ENCODE data around the gene ZDHHC8. TPM values are rescaled to one million over a fixed set of nuclear protein-coding genes. Genes with fewer than 3 reads are reported as not detected.

ZDHHC8 gene
- total RNA-seq, 1 experiment from 2014 or later, result 89.3 TPM

GRCh38 chr22:20193761-20194494, 62.3 kb downstream of the ZDHHC8 start:
- TF ChIP-seq EZH2phosphoT487 (IDR thresholded peaks at IDR 0.05; ENCODE audit: borderline replicate concordance), result no peak
- TF ChIP-seq EZH2 (IDR thresholded peaks at IDR 0.05), result no peak
- TF ChIP-seq YY1 (IDR thresholded peaks at IDR 0.05; ENCODE audit: extremely low read depth, insufficient replicate concordance, low read depth, low read length), result no peak
- TF ChIP-seq ZFX (IDR thresholded peaks at IDR 0.05), result no peak
- no peak for TF ChIP-seq JUND (IDR thresholded peaks at IDR 0.05)
- no peak for TF ChIP-seq EGR1 (IDR thresholded peaks at IDR 0.05; ENCODE audit: low read depth)
- TF ChIP-seq SIN3A (IDR thresholded peaks at IDR 0.05; ENCODE audit: low read depth), result no peak
- TF ChIP-seq ZNF274 (IDR thresholded peaks at IDR 0.05; ENCODE audit: low read depth, low read length), result no peak
- no peak for TF ChIP-seq CBX3 (IDR thresholded peaks at IDR 0.05; ENCODE audit: low read depth)
- no peak for TF ChIP-seq ELF1 (IDR thresholded peaks at IDR 0.05; ENCODE audit: borderline replicate concordance, low read depth)
- no peak for TF ChIP-seq ZBTB33 (IDR thresholded peaks at IDR 0.05; ENCODE audit: extremely low read depth, insufficient replicate concordance, low read length)
- no peak for TF ChIP-seq REST (IDR thresholded peaks at IDR 0.05; ENCODE audit: low read depth)
- no peak for TF ChIP-seq ATF3 (IDR thresholded peaks at IDR 0.05)
- no peak for TF ChIP-seq MAX (IDR thresholded peaks at IDR 0.05)
- no peak for TF ChIP-seq FOSL1 (IDR thresholded peaks at IDR 0.05; ENCODE audit: low read depth)
- no peak for TF ChIP-seq POLR2AphosphoS5 (IDR thresholded peaks at IDR 0.05; ENCODE audit: low read depth, low read length)
- BruUV-seq (replicated peaks), result no TSS peak
- no peak overlapping the region for H3K4me3 ChIP-seq (replicated peaks in 1 of 2; ENCODE audit: low read depth in 1 of 2, low read length in 2 of 2)
- POLR2A ChIA-PET, result no interaction called here
- RAD21 ChIA-PET (ENCODE audit: low non-redundant PET in 1 of 2, low total read pairs in 2 of 2, uncharacterized antibody in 2 of 2, unreplicated experiment in 2 of 2), result no interaction called here
- H3K9me2 ChIP-seq (ENCODE audit: insufficient read depth), result no peaks in the 10 kb centered on the region
- no peak overlapping the region for H3K4me2 ChIP-seq (ENCODE audit: low read length)
- ATAC-seq, result no peak
- no peak overlapping the region for H3K9ac ChIP-seq (ENCODE audit: low read length)
- H3K36me3 ChIP-seq (ENCODE audit: control insufficient read depth in 1 of 2, insufficient read depth in 2 of 2, low read length in 2 of 2), result no peaks in the 10 kb centered on the region
- no peak overlapping the region for H3K27ac ChIP-seq (ENCODE audit: low read depth, low read length)
- no peaks in the 10 kb centered on the region for H4K20me1 ChIP-seq (ENCODE audit: insufficient read depth)
- H3K27me3 ChIP-seq (ENCODE audit: insufficient read depth, low read length), result no peaks in the 10 kb centered on the region
- H2AFZ ChIP-seq (ENCODE audit: low read depth, low read length, poor library complexity, severe bottlenecking), result no peak overlapping the region
- no peaks in the 10 kb centered on the region for H3K4me1 ChIP-seq (ENCODE audit: control insufficient read depth in 1 of 2, insufficient read depth in 2 of 2, low read length in 2 of 2)
- H3K9me3 ChIP-seq (ENCODE audit: control insufficient read depth in 1 of 2, insufficient read depth in 1 of 2, low read depth in 1 of 2, low read length in 2 of 2), result no peaks in the 10 kb centered on the region
- H3K79me2 ChIP-seq (ENCODE audit: insufficient read depth, low read length), result no peaks in the 10 kb centered on the region
- intact Hi-C loops (cut with micrococcal nuclease), result no loop called here
- no peak for DNase-seq (ENCODE audit: low read depth, low spot score)
- CTCF ChIA-PET, result no interaction called here

All from HCT116 (cell line).